GM19035 (cell line): ENCODE measurements around the gene ADAMTS13.
"Not testable (repeated sequence)": the region's sequence is repeated elsewhere in the genome, so short reads cannot be mapped to it uniquely, and the experiment has no call there.

Experiments used
- ATAC-seq: cut with Tn5 transposase; IDR thresholded peaks from one replicate; pipeline ENCODE4 v1.9.1; 2021; ENCODE audit not compliant: unreplicated experiment

ADAMTS13 gene

GRCh38 chr9:133421615-133422542 lies at the start of gene ADAMTS13:
Gene ADAMTS13 (plus strand): TSS chr9:133422367. CDS start chr9:133422444, 77 bp downstream.
- ATAC-seq = no peak

- ATAC-seq = no peak
Measured at GRCh38 chr9:133374612-133375115, 47.5 kb upstream of the ADAMTS13 start.

GRCh38 chr9:133375116-133375723 lies 46.9 kb upstream of the ADAMTS13 start:
- peak; percentile 7 for ATAC-seq

DNA sequence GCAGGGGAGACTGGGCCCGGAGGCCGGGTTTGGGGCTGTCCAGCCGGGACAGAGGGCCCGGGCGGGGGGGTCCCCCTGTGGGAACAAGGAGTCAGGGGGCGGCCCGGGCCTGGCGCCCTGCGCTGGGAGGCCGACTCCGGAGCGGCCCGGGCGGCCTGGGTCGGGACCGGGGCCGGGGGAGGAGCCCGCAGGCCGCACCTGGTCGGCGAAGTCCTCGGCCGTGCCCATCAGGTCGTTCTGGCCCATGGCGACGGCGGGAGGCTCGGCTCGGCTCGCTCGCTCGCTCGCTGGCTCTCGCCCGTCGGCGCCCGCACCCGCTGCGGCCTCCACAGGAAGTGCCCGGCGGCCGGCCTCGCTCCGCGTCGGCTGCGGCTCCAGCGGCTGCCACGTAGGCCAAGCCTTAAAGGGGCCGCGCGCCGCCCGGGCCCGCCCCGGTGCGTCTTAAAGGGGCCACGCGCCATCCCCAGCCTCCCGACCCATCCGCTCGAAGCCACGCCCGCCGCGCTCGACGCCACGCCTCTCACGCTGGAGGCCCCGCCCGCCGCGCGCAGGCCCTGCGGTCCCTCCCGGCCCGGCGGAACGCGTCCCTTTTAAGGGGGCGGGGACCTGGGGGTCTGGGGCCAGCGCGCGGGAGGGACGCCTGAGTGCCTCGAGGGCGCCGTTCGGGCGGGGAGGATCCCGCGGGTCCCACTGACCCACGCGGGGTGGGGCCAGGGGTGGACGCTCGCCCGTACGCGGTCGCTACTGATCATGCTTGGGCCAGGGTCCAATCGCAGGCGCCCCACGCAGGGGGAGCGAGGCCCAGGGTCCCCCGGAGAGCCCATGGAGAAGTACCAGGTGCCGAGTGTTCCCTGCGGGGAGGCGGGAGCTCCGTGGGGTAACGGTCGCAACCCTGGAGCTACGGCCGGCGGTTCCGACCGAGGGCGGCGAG lies 46.2 kb upstream of the ADAMTS13 start, which contains the start of the genes STKLD1 and SURF4:
TSS of gene STKLD1 (plus strand) at position 643 of the 931 bp plus-strand sequence. CDS start at position 751, 108 bp downstream.
TSS of gene SURF4 (minus strand) at position 337 of the 931 bp plus-strand sequence. CDS start at position 246, 91 bp downstream.
- peak; percentile 89 for ATAC-seq

GRCh38 chr9:133377280-133377679 lies 44.9 kb upstream of the ADAMTS13 start:
- ATAC-seq = not testable (repeated sequence)

DNA sequence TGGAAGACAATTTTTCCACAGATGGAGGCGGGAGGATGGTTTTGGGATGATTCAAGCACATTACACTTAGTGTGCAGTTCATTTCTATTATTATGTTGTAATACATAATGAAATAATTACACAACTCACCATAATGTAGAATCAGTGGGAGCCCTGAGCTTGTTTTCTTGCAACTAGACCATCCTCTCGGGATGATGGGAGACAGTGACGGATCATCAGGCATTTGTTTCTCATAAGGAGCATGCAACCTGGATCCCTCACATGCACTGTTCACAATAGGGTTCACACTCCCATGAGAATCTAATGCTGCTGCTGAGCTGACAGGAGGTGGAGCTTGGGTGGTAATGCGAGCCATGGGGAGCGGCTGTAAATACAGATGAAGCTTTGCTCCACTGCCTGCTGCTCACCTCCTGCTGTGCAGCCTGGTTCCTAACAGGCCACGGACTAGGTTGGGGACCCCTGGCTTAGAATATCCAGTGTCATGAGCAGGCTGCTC lies 44.4 kb upstream of the ADAMTS13 start:
- ATAC-seq = no peak

- ATAC-seq = no peak
Measured at GRCh38 chr9:133378408-133378962, 43.7 kb upstream of the ADAMTS13 start.

DNA sequence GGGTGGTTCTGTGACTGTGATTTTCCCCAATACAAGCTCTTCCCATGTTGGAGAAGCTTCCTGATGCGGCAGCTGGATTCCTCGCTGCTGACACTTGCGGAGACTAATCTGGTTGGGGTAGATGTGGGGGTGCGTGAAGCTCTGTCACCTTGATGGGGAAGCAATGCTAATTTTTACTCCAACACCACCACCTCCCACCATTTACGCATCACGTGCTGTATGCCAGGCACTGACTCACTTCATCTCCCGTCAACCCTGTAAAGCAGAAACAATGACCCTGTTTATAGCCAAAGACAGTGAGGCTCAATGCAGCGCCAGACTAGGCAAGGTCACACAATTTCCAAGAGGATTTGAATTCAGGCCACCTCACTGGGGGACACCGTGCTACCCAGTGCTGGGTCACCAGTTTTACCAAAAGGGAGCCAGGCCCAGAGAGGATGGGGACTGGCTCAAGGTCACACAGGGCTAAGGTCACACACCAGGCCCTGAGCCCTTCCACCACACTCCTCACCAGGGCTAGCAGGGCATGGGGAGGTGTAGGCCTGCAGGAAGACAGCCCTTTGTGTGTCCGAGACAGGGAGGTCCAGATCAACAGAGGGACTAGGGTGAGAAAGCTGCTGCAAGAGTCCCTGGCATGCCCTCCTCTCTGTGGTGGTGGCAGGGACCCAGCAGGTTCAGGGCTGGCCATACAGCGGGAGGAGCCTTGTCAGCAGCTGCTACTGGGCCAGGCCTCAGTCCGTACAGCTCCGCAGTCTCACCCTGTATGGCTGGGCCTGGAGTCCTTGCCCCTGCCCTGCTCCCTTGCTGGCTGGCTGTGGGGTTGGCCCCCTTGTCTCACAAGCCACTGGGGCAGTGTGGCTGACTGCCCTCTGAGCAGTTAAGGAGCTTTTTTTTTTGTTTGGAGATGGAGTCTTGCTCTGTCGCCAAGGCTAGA lies 42.7 kb upstream of the ADAMTS13 start:
- ATAC-seq = no peak

DNA sequence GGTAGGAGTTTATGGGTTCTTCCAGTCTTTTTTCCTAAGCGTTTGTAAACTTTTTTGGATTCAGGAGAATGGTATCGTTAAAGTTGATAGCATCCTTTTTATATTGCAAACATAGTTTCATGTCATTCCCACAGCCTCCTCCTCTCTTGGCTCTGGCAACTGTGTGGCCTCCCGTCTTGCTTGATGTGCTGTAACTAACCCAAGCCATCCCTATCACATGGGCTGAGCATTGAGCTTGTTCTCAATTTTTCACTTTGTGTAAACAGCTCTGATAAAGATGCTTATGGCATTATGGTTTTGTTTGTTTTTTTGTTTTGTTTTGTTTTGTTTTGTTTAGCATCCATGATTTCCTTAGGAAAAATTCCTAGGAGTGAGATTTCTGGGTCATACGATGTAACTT lies 41.4 kb upstream of the ADAMTS13 start:
- no peak for ATAC-seq

DNA sequence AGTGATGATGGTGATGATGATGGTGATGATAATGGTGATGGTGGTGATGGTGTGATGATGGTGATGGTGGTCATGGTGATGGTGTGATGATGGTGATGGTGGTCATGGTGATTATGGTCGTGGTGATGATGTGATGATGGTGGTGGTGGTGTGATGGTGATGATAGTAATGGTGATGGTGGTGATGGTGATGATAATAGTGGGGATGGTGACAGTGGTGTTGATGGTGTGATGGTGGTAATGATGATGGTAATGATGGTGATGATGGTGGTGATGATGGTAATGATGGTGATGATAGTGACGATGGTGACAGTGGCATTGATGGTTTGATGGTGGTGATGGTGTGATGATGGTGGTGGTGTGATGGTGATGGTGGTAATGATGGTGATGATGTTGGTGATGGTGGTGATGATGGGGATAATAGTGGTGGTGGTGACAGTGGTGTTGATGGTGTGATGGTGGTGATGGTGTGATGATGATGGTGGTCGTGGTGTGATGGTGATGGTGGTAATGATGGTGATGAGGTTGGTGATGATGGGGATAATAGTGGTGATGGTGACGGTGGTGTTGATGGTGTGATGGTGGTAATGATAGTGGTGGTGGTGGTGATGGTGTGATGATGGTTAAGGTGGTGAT lies 39.5 kb upstream of the ADAMTS13 start:
- no peak for ATAC-seq

GRCh38 chr9:133383438-133383837 lies 38.7 kb upstream of the ADAMTS13 start:
- no peak for ATAC-seq

- ATAC-seq = no peak
Measured at GRCh38 chr9:133384736-133385321, 37.3 kb upstream of the ADAMTS13 start.

DNA sequence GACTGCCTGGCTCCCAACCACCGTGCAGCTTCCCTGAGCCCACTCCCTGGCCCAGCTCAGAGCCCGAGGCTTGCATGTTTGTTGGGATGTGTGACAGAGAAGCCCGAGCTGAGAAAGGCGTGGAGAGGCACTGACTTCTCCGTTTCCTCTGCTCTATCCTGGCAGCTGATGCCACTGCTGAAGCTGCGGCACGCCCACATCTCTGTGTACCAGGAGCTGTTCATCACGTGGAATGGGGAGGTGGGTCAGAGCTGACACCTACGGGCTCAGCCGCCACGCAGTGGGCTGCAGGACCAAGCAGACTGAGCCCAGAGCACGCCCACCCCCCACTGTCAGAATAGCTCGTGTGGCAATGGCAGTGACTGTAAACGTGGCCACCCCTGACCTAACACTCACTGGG lies 36.7 kb upstream of the ADAMTS13 start:
- no peak for ATAC-seq

GRCh38 chr9:133386338-133386737 lies 35.8 kb upstream of the ADAMTS13 start:
- ATAC-seq = no peak

- ATAC-seq = no peak
Measured at GRCh38 chr9:133387680-133388079, 34.5 kb upstream of the ADAMTS13 start.

GRCh38 chr9:133389025-133389557 lies 33.1 kb upstream of the ADAMTS13 start:
- ATAC-seq = no peak

DNA sequence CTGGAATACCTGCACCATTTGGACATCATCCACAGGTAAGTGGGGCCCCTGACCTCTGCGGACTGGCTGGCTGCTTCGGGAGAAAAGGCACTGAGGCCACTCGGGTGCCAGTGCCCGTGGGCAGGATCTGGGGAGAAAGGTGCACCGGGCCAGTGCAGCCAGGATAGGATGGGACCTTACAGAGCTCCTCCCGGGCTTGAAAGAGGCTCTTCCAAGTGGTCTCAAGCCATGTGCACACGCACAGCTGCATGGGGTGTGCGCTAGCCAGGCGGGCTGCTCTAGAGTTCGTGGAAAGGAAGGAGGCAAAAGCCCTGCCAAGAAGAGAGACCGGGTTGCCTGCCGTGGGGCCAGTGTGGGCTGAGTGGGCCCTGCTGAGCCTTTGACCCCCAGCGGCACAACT lies 32.6 kb upstream of the ADAMTS13 start:
- ATAC-seq = no peak

- no peak for ATAC-seq
Measured at GRCh38 chr9:133390713-133391112, 31.5 kb upstream of the ADAMTS13 start.
